GM23248 (cell line): ENCODE results near the gene MTCH1.

Experiments used
- EZH2 ChIP-seq: fragments of 200-600 bp; sonication (generic); IDR thresholded peaks from 2 replicates; pipeline ENCODE4 v1.6.1; 2018; ENCODE audit warnings: antibody characterized with exemption, mild to moderate bottlenecking; ENCODE audit not compliant: insufficient read depth, poor library complexity, severe bottlenecking
- EZH2phosphoT487 ChIP-seq: fragments of 200-600 bp; sonication (generic); IDR thresholded peaks from 2 replicates; pipeline ENCODE4 v1.6.1; 2018; ENCODE audit warnings: antibody characterized with exemption, moderate library complexity, mild to moderate bottlenecking, low read depth; ENCODE audit not compliant: insufficient read depth

DNA sequence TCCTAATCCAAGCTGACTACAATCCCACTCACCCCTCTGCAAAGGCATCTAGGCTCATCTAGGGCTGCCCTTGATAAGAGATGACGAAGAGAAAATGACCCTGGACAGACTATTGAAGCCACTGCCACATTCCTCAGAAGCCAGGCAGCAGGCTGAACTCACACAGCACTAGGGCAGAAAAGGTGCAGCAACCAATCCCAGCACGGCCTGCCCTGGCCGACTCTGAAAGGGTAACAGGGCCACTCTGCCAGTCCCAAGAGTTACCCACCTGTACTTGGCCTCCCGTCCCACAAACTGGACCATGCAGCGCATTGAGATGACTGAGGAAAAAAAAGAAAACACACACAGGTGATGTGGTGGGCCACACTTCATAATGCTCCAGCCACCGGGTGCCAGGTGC, 9.1 kb downstream of the MTCH1 start:
- TF ChIP-seq EZH2 = no peak
- no peak for TF ChIP-seq EZH2phosphoT487
